Mammary epithelial cell (primary cell): ENCODE data around the gene HOXB2.

Experiments used
- EZH2 ChIP-seq: IDR thresholded peaks from 2 replicates; pipeline ENCODE4 v1.6.1; 2012; ENCODE audit warnings: low read length, inconsistent platforms, borderline replicate concordance
- TF ChIP-seq, protein P1 (sequence below), 2 donors: IDR thresholded peaks in 1 of 2; conservative IDR thresholded peaks in 1 of 2; 2 replicates each; pipeline ENCODE4 v1.5.1; 2011 to 2012; ENCODE audit warnings: inconsistent platforms in 2 of 2, low read length in 2 of 2, mild to moderate bottlenecking in 2 of 2, control low read depth in 1 of 2, low read depth in 1 of 2; ENCODE audit not compliant: insufficient read depth in 1 of 2; ENCODE audit errors: extremely low read depth in 1 of 2

DNA sequence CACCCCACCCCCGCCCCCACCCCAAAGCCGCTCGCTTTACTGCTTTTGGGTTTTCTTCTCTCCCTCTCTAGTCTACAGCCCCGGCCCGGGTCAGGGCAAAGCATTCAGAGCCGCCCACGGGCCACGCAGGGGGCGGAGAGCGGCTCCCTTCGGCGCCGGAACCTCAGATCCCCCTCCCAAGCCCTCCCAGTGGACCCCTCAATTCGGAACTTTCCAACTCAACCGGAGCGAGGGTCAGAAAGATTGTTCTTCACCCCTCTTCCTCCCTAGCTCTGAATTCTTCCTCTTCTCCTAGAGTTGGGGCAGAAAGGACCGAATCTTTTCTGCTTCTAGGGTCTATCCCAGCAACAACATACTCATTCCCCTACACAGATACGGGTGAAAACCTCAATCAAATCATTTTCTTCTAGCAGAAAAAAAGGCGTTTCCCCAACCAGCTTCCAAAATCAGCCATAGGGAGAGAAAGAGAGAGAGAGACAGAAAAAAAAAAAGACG lies 1.0 kb downstream of the HOXB2 start:
- TF ChIP-seq, protein P1, sequence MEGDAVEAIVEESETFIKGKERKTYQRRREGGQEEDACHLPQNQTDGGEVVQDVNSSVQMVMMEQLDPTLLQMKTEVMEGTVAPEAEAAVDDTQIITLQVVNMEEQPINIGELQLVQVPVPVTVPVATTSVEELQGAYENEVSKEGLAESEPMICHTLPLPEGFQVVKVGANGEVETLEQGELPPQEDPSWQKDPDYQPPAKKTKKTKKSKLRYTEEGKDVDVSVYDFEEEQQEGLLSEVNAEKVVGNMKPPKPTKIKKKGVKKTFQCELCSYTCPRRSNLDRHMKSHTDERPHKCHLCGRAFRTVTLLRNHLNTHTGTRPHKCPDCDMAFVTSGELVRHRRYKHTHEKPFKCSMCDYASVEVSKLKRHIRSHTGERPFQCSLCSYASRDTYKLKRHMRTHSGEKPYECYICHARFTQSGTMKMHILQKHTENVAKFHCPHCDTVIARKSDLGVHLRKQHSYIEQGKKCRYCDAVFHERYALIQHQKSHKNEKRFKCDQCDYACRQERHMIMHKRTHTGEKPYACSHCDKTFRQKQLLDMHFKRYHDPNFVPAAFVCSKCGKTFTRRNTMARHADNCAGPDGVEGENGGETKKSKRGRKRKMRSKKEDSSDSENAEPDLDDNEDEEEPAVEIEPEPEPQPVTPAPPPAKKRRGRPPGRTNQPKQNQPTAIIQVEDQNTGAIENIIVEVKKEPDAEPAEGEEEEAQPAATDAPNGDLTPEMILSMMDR (conservative IDR thresholded peaks at IDR 0.05 in 1 of 2, IDR thresholded peaks at IDR 0.05 in 1 of 2; ENCODE audit: extremely low read depth in 1 of 2, insufficient read depth in 1 of 2, low read depth in 1 of 2, low read length in 2 of 2) = no peak
- TF ChIP-seq EZH2 = no peak
